Measurements from ENCODE around the gene PCDHA3.
"Not testable (repeated sequence)": the region's sequence is repeated elsewhere in the genome, so short reads cannot be mapped to it uniquely, and the experiment has no call there.

Gene PCDHA3

DNA sequence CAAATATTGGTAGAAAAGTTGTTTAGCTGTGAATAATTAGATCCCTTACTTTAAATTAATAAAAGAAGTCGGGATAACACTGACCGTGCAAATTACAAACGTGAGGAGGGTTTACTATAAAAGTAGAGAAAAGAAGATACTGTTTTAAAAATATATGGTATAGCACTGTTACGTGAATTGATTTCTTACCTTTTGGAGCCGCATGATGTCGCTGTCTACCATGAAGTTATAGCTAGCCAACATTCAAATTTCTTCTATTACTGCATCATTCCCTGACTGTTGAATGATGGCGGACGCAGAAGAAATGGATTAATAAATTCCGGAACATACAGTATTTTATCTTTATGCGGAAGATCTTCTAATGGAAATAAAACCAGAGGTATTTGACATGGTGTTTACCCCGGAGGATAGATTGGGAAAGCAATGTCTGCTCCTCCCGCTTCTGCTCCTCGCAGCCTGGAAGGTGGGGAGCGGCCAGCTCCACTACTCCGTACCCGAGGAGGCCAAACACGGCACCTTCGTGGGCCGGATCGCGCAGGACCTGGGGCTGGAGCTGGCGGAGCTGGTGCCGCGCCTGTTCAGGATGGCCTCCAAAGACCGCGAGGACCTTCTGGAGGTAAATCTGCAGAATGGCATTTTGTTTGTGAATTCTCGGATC lies 27.0 kb downstream of the PCDHA3 start, which contains the start of gene PCDHA6:
Gene PCDHA6 (plus strand): TSS at position 257 of the 658 bp plus-strand sequence. CDS start 132 bp downstream, at position 389.
- peak within 1 kb of the TSS; percentile 9 for H3K4me3 ChIP-seq (ENCODE audit: control insufficient read depth, low read depth, low read length)

GRCh38 chr5:140828362-140828737 lies 27.5 kb downstream of the PCDHA3 start:
- no peak for DNase-seq (ENCODE audit: low read depth)
- H3K4me3 ChIP-seq (ENCODE audit: control insufficient read depth, low read depth, low read length), result no peak overlapping the region
- no peak for TF ChIP-seq CTCF (conservative IDR thresholded peaks at IDR 0.05; ENCODE audit: control insufficient read depth, insufficient read depth, low read depth, low read length)

More for the DNA sequence above, 27.0 kb downstream of the PCDHA3 start, which contains the start of gene PCDHA6:
- peak; percentile 30 for TF ChIP-seq CTCF (conservative IDR thresholded peaks at IDR 0.05; ENCODE audit: control insufficient read depth, insufficient read depth, low read depth, low read length)
- peak; percentile 15 for DNase-seq (ENCODE audit: low read depth)

DNA sequence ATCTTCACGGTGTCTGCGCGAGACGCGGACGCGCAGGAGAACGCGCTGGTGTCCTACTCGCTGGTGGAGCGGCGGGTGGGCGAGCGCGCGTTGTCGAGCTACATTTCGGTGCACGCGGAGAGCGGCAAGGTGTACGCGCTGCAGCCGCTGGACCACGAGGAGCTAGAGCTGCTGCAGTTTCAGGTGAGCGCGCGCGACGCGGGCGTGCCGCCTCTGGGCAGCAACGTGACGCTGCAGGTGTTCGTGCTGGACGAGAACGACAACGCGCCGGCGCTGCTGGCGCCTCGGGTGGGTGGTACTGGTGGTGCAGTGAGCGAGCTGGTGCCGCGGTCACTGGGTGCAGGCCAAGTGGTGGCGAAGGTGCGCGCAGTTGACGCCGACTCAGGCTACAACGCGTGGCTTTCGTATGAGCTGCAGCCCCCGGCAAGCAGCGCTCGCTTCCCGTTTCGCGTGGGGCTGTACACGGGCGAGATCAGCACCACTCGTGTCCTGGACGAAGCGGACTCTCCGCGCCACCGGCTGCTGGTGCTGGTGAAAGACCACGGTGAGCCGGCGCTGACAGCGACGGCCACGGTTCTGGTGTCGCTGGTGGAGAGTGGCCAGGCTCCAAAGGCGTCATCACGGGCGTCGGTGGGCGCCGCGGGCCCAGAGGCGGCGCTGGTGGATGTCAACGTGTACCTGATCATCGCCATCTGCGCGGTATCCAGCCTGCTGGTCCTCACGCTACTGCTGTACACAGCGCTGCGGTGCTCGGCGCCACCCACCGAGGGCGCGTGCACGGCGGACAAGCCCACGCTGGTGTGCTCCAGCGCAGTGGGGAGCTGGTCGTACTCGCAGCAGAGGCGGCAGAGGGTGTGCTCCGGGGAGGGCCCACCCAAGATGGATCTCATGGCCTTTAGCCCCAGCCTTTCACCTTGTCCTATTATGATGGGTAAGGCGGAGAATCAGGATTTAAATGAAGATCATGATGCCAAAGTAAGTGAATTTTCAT lies 28.9 kb downstream of the PCDHA3 start:
- H3K4me3 ChIP-seq (ENCODE audit: control insufficient read depth, low read depth, low read length); DNase-seq (ENCODE audit: low read depth): not testable (repeated sequence)

DNA sequence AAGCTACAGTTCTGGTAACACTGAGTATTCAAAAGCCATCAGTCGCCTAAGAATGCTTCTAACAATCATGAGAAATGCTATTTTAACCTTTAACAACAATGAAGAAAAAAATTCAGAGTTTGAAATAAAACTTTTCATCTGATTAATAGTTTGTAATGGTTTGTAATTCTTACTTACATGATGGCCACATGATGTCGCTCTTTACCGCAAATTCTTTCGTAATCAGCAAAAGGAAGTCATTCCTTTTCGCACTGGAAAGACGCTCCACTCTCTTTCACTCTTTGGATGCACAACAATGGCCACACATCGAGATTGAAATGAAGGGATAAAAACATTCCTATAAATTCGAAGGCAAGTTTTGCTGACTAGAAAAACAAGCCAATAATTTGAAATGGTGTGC lies 33.1 kb downstream of the PCDHA3 start, which contains the start of gene PCDHA7:
Gene PCDHA7 (plus strand): TSS at position 277 of the 400 bp plus-strand sequence. CDS start 115 bp downstream, at position 392.
- DNase-seq (ENCODE audit: low read depth), result peak; percentile 20
- no peak within 1 kb of the TSS for H3K4me3 ChIP-seq (ENCODE audit: control insufficient read depth, low read depth, low read length)
- TF ChIP-seq CTCF (conservative IDR thresholded peaks at IDR 0.05; ENCODE audit: control insufficient read depth, insufficient read depth, low read depth, low read length), result peak; percentile 19

DNA sequence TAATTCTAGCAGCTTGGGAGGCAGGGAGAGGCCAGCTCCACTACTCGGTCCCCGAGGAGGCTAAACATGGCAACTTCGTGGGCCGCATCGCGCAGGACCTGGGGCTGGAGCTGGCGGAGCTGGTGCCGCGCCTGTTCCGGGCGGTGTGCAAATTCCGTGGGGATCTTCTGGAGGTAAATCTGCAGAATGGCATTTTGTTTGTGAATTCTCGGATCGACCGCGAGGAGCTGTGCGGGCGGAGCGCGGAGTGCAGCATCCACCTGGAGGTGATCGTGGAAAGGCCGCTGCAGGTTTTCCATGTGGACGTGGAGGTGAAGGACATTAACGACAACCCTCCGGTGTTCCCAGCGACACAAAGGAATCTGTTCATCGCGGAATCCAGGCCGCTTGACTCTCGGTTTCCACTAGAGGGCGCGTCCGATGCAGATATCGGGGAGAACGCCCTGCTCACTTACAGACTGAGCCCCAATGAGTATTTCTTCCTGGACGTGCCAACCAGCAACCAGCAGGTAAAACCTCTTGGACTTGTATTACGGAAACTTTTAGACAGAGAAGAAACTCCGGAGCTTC lies 33.7 kb downstream of the PCDHA3 start:
- H3K4me3 ChIP-seq (ENCODE audit: control insufficient read depth, low read depth, low read length); DNase-seq (ENCODE audit: low read depth): not testable (repeated sequence)

DNA sequence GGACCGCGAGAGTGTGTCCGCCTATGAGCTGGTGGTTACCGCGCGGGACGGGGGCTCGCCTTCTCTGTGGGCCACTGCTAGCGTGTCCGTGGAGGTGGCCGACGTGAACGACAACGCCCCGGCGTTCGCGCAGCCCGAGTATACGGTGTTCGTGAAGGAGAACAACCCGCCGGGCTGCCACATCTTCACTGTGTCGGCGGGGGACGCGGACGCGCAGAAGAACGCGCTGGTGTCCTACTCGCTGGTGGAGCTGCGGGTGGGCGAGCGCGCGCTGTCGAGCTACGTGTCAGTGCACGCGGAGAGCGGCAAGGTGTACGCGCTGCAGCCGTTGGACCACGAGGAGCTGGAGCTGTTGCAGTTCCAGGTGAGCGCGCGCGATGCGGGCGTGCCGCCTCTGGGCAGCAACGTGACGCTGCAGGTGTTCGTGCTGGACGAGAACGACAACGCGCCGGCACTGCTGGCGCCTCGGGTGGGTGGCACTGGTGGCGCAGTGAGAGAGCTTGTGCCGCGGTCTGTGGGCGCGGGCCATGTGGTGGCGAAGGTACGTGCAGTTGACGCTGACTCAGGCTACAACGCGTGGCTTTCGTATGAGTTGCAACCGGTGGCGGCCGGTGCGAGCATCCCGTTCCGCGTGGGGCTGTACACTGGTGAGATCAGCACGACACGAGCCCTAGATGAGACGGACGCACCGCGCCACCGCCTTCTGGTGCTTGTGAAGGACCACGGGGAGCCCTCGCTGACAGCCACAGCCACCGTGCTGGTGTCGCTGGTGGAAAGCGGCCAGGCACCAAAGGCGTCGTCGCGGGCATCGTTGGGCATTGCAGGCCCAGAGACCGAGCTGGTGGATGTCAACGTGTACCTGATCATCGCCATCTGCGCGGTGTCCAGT lies 35.0 kb downstream of the PCDHA3 start:
- no peak for DNase-seq (ENCODE audit: low read depth)
- no peak for TF ChIP-seq CTCF (conservative IDR thresholded peaks at IDR 0.05; ENCODE audit: control insufficient read depth, insufficient read depth, low read depth, low read length)
- H3K4me3 ChIP-seq (ENCODE audit: control insufficient read depth, low read depth, low read length), result no peak overlapping the region
